CD1c-positive myeloid dendritic cell (primary cell): Measurements from ENCODE around the gene GGN.
"Not testable (repeated sequence)": the region's sequence is repeated elsewhere in the genome, so short reads cannot be mapped to it uniquely, and the experiment has no call there.

Experiments used
- DNase-seq: peaks from one replicate; pipeline ENCODE4 v3.0.0-alpha.2; 2016; ENCODE audit errors: extremely low spot score

GGN gene

GRCh38 chr19:38411041-38411712, 23.3 kb upstream of the GGN start:
- no peak for DNase-seq

DNA sequence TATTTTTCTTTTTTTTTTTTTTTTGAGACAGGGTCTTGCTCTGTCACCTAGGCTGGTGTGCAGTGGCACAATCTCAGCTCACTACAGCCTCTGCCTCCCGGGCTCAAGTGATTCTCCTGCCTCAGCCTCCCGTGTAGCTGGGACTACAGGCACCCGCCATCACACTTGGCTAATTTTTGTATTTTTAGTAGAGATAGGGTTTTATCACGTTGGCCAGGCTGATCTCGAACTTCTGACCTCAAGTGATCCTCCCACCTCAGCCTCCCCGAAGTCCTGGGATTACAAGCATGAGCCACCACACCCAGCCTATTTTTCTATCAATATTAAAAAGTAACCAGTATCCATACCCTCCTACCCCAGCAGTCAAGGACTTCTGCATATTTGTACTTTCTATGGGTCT, 22.6 kb upstream of the GGN start:
- not testable (repeated sequence) for DNase-seq

GRCh38 chr19:38409631-38410133, 21.8 kb upstream of the GGN start:
- no peak for DNase-seq

DNA sequence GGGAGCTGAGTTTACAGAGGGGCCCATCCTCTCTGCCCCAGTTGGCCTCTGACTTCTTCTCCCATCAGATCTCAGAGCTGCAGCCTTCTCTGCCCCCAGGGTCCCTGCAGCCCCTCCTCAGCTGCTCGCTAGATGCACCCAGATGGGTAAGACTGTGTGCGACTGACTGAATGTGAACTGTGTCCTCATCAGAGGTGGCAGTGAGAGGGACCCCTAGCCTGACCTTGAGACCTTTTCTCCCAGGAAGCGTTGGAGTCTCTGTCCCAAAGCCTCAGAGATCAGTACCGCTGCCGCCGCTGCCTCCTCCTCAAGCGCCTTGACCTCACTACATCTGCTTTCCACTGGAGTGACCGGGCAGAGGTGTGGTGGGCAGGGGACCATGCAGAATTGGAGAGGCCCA, 17.4 kb upstream of the GGN start:
- DNase-seq, result no peak

DNA sequence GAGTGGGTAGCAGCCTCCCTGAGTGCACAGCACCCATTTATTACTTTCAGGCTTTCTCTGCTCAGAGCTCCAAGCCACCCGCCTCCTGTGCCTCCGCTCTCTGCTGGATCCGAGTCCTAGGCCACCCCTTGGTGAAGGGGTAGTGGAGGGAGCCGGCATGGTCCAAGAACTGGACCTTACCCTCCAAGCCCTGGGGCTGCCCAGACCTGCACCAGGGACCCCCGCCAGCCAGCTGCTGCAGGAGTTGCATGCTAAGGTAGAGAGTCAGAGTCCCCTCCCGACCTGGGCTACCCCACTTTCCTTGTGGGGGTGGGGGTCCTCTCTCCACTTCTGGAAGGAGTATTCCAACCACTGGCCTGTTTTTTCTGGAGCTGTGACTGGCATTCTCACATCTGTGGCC, 17.0 kb upstream of the GGN start:
- no peak for DNase-seq

DNA sequence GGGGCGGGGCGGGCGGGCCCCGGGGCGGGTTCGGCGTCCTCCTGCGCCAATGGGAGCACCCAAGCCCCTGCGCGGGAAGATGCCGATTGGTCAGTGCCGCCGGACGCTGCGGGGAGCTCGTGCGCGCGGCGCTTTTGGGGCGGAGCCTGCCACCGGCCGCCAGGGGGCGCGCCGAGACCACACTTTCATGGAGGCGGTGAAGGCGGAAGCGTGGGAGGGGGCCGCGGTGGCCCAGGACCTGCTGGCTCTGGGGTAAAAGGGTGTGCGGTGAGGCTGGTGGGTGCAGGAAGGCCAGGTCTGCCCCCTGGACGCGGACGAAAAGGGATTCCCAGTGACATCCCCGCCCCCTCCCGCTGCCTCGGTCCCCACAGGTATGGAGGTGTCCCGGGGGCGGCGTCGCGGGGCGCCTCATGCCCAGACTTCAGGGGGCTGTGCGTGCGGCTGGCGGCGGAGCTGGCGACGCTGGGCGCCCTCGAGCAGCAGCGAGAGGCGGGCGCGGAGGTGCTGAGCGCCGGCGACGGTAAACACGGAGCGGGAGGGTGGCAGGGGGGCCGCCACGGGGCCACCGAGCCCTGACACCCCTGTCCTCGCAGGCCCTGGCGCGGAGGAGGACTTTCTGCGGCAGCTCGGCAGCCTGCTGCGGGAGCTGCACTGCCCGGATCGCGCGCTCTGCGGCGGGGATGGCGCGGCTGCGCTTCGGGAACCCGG, 15.3 kb upstream of the GGN start, which contains the start of gene FAM98C:
TSS of gene FAM98C (plus strand) at position 127 of the 708 bp plus-strand sequence. CDS start at position 188, 61 bp downstream.
- DNase-seq, result peak; percentile 99

- DNase-seq, result no peak
These were observed 14.8 kb upstream of the GGN start for GRCh38 chr19:38402623-38402966.

- no peak for DNase-seq
These were observed 13.3 kb upstream of the GGN start for GRCh38 chr19:38401148-38401547.

DNA sequence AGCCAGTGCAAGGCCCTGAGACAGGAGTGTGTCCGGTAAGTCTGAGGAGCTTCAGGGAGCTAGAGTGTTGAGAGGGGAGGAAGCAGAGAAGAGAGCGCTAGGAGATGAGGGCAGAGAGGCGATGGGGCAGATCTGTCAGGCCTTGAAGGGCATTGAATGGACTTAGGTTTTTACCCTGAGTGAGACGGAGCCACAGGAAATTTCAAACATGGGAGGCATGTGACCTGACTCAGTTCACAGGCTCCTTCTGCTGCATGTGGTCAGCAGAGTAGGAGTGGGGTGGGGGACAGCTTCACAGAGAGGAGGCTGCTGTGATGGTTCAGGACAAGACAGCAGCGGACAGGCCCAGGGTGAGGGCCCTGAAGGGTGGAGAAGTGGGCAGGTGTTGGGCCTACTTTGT, 12.5 kb upstream of the GGN start:
- DNase-seq, result no peak

DNA sequence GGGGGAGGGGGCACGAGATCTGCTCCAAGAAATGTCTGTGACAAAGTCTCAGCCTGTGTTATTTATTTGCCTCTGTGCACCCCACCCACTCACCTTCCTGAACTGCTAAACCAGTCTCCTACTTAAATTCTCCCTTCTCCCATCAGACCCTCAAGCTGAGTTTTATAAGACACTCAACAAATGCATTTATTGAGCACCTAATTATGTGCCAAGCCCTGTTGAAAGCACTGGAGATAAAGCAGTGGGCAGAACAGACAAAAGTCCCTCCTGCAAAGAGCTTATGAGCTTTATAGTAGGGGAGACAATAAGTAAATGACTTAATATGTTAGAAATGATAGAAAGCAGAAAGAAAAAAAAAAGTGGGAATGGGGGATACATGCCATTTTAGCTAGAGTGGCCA, 11.7 kb upstream of the GGN start:
- no peak for DNase-seq

- DNase-seq, result no peak
These were observed 11.2 kb upstream of the GGN start for GRCh38 chr19:38399081-38399480.

GRCh38 chr19:38395381-38396114, 7.7 kb upstream of the GGN start:
- DNase-seq, result no peak

GRCh38 chr19:38394488-38394887, 6.7 kb upstream of the GGN start:
- DNase-seq, result peak; percentile 31

GRCh38 chr19:38392707-38393308, 5.0 kb upstream of the GGN start:
- peak; percentile 61 for DNase-seq

DNA sequence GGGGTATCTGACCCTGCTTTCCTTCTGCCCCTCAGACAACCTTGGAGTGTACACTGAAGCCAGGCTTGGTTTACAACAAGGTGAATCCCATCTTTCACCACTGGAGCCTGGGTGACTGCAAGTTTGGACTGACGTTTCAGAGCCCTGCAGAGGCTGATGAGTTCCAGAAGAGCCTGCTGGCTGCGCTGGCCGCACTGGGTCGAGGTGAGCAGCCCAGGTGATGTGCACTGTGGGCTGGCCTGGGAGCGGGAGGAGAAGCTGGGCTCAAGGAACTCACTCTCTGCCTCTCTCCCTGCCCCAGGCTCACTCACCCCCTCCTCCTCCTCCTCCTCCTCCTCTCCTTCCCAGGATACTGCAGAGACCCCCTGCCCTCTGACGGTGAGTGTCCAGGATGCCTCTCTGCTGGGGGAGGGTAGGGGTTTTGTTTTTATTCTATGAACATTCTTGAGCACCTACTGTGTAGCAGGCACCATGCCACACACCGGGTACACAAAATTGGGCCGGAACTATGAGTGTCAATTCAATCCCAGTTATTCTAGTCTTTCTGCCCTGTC, 4.2 kb upstream of the GGN start:
- no peak for DNase-seq

DNA sequence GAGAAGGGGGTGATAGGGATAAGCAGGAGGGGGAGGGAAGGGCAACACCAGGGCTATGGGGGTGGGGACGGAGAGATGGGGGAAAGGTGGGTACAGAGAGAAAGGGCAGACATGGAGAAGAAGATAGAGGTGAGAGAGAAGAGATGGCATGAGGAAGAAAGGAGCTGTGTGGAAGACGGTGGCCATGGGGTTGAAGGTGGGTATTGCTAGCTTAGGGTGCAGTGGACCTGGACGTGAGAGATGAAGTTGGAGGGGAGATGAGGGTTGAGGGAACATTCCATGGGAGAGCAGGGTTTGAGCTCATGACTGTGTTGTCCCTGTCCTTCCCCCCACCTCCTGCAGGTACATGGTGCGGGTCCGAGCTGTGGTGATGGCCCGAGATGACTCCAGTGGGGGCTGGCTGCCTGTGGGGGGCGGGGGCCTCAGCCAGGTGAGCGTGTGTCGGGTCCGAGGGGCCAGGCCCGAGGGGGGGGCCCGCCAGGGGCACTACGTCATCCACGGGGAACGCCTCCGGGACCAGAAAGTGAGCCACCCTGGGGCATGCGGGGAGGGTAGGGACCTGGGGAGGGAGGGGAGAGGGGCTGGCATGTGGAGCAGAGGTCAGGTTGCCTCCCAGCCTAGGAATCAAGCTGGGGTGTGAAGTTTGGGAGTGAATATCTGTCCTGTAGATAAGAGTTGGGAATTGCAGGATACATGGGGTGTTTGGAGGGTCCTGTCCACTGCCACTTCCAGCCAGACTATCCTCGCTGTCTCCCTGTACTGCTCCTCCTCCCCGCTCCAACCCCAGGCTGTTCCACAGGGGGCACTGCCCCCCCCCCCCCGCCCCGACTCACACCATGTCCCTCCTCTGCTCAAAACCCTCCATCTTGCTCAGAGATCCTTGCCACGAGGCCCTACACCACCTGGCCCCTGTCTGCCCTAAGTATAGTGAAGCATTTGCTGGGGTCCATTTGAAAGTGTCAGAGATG, 2.4 kb upstream of the GGN start:
- no peak for DNase-seq

DNA sequence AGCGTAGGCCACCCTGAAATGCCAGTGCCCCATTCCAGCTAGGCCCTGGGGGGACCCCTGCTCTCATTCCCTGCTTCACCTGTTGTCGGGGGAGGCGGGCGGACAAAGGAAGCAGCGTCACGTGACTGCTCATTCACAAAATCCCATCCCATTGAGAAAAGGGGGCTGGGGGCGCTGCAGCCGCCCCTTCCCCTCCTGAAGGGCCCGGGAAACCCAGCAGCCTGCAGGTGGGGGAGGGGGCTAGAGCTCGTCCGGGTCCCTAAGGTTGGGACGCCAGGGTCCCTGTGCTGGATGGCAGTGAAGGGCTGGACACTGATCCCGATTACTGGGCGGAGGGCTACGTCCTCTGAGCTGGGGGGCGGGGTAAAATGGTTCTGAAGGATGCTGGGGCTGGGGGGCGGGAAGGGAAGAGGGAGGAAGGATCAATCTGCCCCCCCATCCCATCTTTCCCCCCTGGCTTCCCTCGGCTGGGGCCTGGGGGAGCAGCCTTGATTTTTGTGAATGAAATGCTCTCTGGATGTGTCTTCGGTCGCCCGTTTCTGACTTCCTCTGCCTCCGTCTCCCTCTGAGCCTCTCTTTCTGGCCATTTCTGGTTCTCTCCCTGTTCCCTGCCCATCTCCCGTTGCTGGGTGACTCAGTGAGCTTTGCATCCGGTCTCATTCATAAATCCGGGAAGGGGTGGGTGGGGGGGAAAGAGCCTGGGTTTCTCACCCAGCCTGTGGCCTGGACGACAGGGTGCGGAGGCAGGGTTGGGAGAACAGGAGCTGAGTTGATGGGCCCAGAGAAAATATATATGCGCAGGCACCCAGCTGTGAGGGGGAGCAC, 1.5 kb upstream of the GGN start:
- peak; percentile 25 for DNase-seq

GRCh38 chr19:38388349-38389100, 691 bp upstream of the GGN start, which contains the start of gene SPRED3:
Gene SPRED3 (plus strand): TSS chr19:38388697. CDS start chr19:38390303, 1,606 bp downstream.
- no peak for DNase-seq

GRCh38 chr19:38386971-38387549, 774 bp downstream of the GGN start:
- DNase-seq, result peak; percentile 79
